ENCODE measurements around the gene DNLZ. TPM values are rescaled to one million over a fixed set of nuclear protein-coding genes. Genes with fewer than 3 reads are reported as not detected.

The DNLZ gene
- total RNA-seq, 4 donors from 2014 or later: 5.6 to 19.8 (median 13.5) TPM

DNA sequence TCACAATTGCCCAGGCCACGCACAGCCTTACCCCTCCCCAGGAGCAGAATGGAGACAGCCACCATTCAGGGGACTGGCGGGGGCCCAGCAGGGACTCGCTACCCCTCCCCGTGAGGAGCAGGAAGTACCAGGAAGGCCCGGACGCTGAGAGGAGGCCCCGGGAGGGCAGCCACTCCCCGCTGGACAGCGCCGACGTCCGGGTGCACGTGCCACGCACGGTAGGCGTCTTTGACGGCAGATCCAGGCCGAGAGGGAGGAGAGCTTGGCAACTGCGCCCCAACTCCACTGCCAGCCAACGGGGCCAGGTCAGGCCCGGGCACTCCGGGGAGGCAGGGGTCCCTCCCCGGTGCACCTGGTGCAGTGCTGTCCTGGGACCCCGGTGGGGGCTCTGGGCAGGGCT is 14.0 kb downstream of the DNLZ start:
- no peak for TF ChIP-seq POLR2A (IDR thresholded peaks at IDR 0.05)
- no peak for TF ChIP-seq CTCF (IDR thresholded peaks at IDR 0.05)
- Histone ChIP-seq H3K9me3 (no peaks in the 10 kb centered on the region), H3K27ac (no peak overlapping the region), H3K4me3 (no peak overlapping the region), H3K4me1 (peaks cover 0 to 5% (median 0%) of the 10 kb centered on the region in 4 donors), H3K36me3 (no peaks in the 10 kb centered on the region), H3K27me3 (no peaks in the 10 kb centered on the region)
- DNase-seq: no peak

- TF ChIP-seq POLR2A (IDR thresholded peaks at IDR 0.05) (no peak), CTCF (IDR thresholded peaks at IDR 0.05) (no peak)
- H3K4me1 ChIP-seq: peaks cover 0 to 5% (median 0%) of the 10 kb centered on the region in 4 donors
- no peak overlapping the region for H3K4me3 ChIP-seq
Observed at GRCh38 chr9:136348691-136349090, 14.9 kb downstream of the DNLZ start.

DNA sequence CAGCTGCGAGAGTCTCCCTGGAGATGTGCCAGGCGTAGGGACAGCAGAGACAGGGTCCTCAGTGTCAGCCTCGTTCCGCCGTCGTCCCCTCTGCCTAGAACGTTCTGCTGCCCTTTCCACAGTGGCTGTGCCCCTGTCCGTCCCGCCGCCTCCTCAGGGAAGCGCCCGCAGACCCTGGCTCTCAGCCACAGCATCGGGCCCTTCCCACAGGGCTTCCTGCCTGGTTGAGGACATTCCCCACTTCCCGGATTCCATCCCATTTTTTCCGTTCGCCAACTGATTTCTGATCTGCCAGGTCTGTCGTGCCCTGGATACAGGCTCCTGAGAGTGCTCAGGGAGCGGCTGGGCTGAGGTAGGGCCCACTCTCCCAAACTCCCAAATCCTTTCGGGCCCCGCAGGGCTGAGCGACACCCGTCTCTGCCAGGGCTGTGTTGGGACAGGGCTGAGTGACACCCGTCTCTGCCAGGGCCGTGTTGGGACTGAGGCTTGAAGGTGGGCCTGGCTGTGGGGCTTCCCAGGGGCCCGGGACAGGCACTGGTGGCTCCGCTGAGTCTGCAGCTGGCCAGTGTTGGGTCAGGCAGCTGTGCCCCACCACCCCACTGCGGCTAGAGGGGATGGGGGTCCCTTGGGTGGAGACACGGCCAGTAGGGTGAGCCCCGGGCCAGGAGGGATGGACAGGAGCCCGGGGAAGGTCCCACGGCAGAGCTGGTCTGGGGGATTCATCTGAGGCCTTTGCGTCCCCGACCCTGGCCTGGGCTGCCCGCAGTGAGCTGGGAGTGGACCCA is 15.9 kb downstream of the DNLZ start:
- Histone ChIP-seq H3K27ac (no peak overlapping the region), H3K4me1 (peaks cover 0 to 13% (median under 1%) of the 10 kb centered on the region in 4 donors), H3K27me3 (no peaks in the 10 kb centered on the region), H3K9me3 (no peaks in the 10 kb centered on the region), H3K36me3 (no peaks in the 10 kb centered on the region), H3K4me3 (no peak overlapping the region)
- TF ChIP-seq POLR2A (IDR thresholded peaks at IDR 0.05) (no peak), CTCF (IDR thresholded peaks at IDR 0.05) (no peak)
- DNase-seq: no peak

More at GRCh38 chr9:136348691-136349090, 14.9 kb downstream of the DNLZ start:
- DNase-seq: no peak
- H3K27me3 ChIP-seq: no peaks in the 10 kb centered on the region
- no peak overlapping the region for H3K27ac ChIP-seq
- H3K36me3 ChIP-seq: no peaks in the 10 kb centered on the region
- no peaks in the 10 kb centered on the region for H3K9me3 ChIP-seq

DNA sequence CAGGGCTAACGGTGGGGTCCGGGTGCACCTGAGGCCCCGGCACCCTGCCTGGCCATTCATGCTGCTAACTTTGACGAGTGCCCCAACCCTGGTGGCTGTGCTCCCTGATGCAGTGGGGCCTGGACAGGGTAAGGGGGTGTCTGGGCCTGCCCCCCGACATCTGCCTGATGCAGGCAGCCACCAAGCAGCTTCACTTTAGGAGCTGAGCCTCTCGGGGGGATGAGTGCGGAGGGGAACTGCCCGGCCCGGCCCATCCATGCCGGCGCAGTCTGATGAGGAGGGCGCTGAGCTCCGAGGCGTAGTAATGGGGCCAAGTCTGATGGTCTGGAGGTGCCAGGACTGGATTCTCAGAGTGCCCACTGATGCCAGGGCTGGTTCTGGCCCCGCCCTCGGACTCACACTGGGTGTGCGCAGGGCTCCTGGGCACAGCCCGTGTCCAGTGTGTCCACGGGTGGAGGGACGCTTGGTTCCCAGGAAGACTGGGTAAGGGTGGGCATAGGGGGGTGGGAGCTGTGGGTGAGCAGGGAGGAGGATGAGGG is 16.5 kb downstream of the DNLZ start:
- peaks cover 0 to 5% of the 10 kb centered on the region in 2 donors for H3K27me3 ChIP-seq
- H3K36me3 ChIP-seq: no peaks in the 10 kb centered on the region
- H3K27ac ChIP-seq: no peak overlapping the region
- TF ChIP-seq CTCF (IDR thresholded peaks at IDR 0.05): no peak
- TF ChIP-seq POLR2A (IDR thresholded peaks at IDR 0.05): no peak
- no peaks in the 10 kb centered on the region for H3K9me3 ChIP-seq
- H3K4me3 ChIP-seq: no peak overlapping the region
- peaks cover 0 to 20% (median 3%) of the 10 kb centered on the region in 4 donors for H3K4me1 ChIP-seq
- DNase-seq: no peak

DNA sequence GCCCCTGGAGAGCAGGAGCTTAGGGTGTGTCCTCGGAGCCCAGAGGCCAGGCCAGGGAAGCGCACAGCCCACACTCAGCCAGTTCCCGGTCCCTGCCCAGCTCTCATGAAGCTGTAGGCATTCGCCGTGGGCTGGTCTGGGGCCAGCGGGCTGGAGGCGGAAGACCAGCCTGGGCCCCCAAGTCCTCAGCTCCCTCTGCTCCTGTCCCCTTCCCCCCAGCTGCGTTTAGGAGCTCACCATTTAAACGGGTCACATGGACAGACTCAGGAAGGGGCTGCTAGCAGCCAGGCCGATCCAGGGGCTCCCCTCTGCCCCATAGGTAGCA is 17.4 kb downstream of the DNLZ start:
- TF ChIP-seq CTCF (IDR thresholded peaks at IDR 0.05) (no peak), POLR2A (IDR thresholded peaks at IDR 0.05) (no peak)
- no peak overlapping the region for H3K27ac ChIP-seq
- H3K27me3 ChIP-seq: peaks cover 0 to 5% of the 10 kb centered on the region in 2 donors

More for the DNA sequence above, 17.4 kb downstream of the DNLZ start:
- Histone ChIP-seq H3K4me1 (peaks cover 0 to 23% (median 3%) of the 10 kb centered on the region in 4 donors), H3K36me3 (no peaks in the 10 kb centered on the region), H3K9me3 (no peaks in the 10 kb centered on the region), H3K4me3 (no peak overlapping the region)
- DNase-seq: no peak
